Cortex of kidney (tissue), 1 donor: ENCODE measurements around the gene LRCH4.

Source experiments
- DNase-seq: peaks from one replicate; lab custom pipeline; 2025; lab: John Stamatoyannopoulos, UW

LRCH4 gene, protein sequence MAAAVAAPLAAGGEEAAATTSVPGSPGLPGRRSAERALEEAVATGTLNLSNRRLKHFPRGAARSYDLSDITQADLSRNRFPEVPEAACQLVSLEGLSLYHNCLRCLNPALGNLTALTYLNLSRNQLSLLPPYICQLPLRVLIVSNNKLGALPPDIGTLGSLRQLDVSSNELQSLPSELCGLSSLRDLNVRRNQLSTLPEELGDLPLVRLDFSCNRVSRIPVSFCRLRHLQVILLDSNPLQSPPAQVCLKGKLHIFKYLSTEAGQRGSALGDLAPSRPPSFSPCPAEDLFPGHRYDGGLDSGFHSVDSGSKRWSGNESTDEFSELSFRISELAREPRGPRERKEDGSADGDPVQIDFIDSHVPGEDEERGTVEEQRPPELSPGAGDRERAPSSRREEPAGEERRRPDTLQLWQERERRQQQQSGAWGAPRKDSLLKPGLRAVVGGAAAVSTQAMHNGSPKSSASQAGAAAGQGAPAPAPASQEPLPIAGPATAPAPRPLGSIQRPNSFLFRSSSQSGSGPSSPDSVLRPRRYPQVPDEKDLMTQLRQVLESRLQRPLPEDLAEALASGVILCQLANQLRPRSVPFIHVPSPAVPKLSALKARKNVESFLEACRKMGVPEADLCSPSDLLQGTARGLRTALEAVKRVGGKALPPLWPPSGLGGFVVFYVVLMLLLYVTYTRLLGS

GRCh38 chr7:100585511-100586265 lies at the start of gene LRCH4:
LRCH4 (minus strand) TSS chr7:100586129; CDS start chr7:100586100, 29 bp downstream.
- DNase-seq, result no peak

GRCh38 chr7:100632951-100633717 lies 47.2 kb upstream of the LRCH4 start:
- no peak for DNase-seq

- no peak for DNase-seq
Observed at GRCh38 chr7:100630066-100630465, 44.1 kb upstream of the LRCH4 start.

- DNase-seq, result no peak
Observed at GRCh38 chr7:100629117-100629716, 43.3 kb upstream of the LRCH4 start.

GRCh38 chr7:100627238-100627549 lies 41.3 kb upstream of the LRCH4 start:
- DNase-seq, result no peak

- DNase-seq, result no peak
Observed at GRCh38 chr7:100626530-100627237, 40.8 kb upstream of the LRCH4 start.

DNA sequence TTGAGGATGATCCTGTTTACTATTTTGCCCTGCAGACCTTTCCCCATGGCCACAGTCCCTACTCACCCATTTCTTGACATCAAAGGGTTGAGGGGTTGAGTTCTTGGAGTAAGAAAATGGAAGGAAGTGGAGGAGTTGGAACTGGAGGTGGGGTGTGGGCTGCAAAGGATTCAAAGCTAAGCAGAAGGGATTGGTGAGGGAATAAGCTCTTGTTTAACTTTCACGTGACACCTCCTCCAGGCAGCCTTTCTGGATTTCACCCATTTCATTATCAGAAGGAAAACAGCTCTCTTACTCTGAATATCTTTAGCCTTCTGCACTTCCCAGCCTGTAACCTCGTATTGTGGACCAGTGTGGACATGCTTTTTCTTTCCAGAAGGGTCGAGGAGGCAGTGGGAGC lies 40.1 kb upstream of the LRCH4 start:
- DNase-seq, result no peak

DNA sequence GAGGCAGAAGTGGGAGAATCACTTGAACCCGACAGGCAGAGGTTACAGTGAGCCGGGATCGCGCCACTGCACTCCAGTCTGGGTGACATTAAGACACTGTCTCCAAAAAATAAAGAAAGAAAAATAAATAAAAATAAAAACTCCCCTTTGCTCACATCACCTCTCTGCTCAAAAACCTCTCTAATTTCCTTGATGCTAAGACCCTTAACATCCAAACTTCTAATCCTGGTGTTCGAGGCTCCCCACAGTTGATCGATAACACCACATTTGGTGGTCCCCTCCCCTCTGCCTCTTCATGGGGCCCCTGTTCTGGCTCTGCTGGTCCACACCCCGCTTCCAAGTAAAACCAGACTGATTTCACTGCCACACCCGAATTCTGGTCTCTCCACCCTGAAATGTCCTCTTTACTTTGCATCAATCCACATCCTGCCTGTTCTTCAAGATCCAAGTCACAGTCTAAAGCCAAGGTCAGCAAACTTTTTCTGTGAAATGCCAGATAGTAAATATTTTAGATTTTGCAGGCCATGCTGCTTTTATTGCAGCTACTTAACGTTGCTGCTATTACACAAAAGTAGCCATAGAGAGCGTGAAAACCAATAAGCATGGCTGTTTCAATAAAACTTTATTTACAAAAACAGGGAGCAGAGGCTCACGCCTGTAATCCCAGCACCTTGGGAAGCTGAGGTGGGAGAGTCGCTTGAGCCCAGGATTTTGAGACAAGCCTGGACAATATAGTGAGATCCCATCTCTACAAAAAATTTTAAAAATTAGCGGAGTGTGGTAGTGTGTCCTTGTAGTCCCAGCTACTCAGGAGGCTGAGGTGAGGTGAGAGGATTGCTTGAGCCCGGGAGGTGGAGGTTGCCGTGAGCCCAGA lies 38.3 kb upstream of the LRCH4 start:
- no peak for DNase-seq

GRCh38 chr7:100621554-100621953 lies 35.6 kb upstream of the LRCH4 start:
- no peak for DNase-seq

DNA sequence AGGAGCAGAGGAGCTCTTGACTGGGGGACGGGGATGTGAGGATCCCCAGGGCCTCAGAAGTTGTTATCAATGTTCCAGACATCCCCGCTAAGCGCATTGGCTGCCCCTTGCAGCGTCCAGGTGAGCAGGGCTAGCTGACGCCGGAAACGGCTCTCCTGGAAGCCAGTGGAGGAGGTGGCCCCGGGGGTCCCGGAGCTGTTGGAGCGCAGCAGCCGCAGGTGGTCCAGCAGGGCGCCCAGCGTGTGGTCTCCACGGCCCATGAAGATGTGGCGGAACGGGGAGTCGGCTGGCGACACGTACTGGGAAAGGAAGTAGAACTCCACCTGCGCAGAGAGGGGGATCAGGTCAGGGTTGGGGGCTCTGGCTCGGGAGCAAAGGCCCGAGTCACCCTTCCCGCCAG lies 34.9 kb upstream of the LRCH4 start:
- DNase-seq, result no peak

GRCh38 chr7:100620239-100620638 lies 34.3 kb upstream of the LRCH4 start:
- DNase-seq, result no peak

- no peak for DNase-seq
Observed at GRCh38 chr7:100614308-100614861, 28.5 kb upstream of the LRCH4 start.

DNA sequence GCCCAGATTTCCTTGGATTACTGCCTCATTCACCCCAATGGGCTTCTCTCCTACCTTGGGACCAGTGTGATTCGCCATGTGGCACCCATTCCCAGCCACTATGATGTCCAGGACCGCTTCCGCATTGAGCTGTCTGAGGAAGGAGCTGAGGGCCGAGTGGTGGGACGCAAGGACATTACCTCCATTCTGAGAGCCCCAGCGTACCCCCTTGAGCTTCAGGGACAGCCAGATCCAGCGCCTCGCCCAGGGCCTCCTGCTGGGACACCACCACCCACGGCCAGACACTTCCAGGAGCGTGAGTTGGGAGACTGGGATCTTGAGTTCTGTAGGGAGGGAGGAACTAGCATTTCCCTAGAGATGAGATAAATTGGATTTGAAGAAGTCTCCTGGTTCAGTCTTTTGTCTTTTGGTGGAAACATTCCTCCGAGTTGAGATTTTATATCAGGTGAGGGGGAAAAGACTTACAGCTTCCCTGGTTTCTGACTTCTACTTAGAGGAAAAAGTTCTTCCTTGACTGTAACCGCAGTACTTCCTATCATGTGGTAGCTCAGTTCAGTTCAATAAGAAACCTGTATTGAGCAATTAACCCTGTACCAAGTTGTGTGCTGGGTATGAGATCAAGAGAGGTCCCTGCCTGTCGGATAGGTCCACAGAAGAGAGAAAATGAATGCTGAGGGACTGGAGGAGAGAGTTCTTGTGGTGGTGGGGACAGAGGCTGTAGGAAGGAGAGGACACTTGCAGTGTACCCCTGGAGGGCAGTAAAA lies 27.7 kb upstream of the LRCH4 start:
- DNase-seq, result no peak

GRCh38 chr7:100612730-100613390 lies 26.9 kb upstream of the LRCH4 start:
- no peak for DNase-seq

DNA sequence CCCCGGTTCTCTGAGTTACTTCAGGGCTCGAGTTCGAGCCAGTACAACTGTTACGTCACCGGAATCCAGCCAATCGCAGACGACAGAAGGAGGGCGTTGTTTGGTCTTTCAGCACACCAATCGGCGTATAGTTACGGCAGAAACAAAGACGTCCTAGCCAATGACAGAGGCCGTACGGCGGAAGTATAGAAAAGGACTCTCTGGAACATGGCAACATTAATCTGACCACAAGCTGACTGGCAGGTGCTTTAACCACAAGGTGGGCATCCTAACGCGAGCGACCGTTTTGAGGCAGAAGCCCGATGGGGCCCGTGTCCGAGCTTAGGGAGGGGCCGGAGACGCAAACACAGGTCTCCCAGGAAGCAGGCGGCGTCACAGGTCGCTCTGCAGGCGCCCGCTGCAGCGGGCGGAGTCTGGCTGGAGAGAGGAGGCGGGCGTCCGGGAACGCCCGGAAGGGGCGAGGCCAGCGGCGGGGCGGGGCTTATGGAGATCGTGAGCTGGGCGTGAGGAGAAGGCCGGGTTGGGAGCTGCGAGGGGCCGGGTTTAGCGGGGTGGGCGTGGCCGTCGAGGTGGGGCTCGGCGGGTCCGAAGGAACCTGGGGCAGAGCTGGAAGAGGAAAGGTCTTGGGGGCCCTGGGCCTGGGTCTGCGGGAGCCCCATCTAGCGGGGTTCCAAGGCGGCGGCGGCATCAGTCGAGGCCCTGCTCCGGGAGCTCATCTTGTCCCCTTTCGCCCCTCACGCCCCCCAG lies 26.2 kb upstream of the LRCH4 start, which contains the start of gene MOSPD3:
Gene MOSPD3, plus strand, starts transcription at position 558 of the 747 bp plus-strand sequence. CDS start 252 bp downstream, outside the sequence.
- peak; percentile 80 for DNase-seq

GRCh38 chr7:100609958-100610357 lies 24.0 kb upstream of the LRCH4 start:
- DNase-seq, result no peak

- no peak for DNase-seq
Observed at GRCh38 chr7:100607111-100607510, 21.2 kb upstream of the LRCH4 start.

- no peak for DNase-seq
Observed at GRCh38 chr7:100606313-100606712, 20.4 kb upstream of the LRCH4 start.
